HG03095 (cell line): ENCODE results near the gene THAP11.

Experiments
- ATAC-seq: cut with Tn5 transposase; IDR thresholded peaks from one replicate; pipeline ENCODE4 v1.9.1; 2021; ENCODE audit warnings: moderate library complexity; ENCODE audit not compliant: unreplicated experiment

THAP11 gene

DNA sequence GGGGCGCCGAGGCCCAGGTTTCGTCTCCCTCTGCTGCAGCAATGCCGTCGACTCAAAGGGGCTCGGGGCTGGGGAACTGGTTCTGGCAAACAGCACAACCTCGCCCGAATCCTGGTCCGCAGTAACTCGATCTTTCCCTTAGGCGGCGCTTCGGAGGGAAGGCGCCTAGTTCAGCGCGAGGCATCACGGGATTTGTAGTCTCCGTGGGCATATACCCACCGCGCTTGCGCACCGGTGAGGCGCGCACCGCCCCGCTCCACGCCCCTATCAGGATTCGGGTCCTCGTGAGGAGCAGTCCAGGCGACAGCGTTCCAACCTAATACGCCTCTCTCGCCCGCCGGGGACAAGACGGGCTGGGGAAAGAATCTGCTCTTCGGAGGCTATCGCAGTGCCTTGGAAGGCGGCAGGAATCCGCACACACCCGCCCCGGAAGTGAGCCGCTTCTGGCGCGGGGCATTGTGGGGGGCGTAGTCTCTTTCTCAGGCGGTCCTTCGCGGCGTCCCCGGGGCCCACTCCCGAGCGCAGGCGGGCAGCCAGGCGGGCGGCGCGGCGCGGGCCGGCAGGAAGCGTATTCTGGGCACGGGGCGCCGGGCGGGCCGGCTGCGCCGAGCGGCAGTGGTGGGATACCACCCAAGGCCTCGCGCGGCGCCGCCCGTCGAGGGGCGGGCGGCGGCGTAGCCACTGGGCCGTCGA is at the start of gene THAP11:
Gene THAP11 (plus strand): TSS at position 505 of the 693 bp plus-strand sequence. CDS start 235 bp downstream, outside the sequence.
- peak; percentile 40 for ATAC-seq

DNA sequence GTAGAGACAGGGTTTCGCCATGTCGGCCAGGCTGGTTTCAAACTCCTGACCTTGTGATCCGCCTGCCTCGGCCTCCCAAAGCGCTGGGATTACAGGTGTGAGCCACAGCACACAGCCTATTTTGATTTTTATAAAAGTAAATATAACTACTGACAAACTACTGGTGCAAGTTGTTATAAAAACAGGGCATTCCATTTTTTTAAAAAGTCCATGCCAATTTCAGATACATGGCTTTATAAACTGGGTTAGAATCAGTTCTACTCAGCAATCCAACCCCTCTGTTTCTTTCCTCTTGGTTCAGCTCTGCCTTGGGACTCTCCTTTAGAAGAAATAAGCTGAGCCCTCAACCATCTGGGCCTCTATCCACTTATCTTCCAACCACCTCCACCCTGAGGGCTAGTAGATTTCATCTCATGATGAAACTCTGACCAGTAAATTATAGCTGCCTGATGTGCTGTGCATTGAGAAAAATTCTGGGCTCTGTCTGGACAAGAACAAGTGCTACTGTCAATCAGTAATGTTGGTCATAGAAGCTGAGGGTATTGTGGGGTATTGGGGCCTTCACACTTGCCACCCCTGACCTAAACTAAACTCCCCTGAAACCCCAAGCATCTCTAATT is 45.9 kb upstream of the THAP11 start:
- ATAC-seq, result no peak

DNA sequence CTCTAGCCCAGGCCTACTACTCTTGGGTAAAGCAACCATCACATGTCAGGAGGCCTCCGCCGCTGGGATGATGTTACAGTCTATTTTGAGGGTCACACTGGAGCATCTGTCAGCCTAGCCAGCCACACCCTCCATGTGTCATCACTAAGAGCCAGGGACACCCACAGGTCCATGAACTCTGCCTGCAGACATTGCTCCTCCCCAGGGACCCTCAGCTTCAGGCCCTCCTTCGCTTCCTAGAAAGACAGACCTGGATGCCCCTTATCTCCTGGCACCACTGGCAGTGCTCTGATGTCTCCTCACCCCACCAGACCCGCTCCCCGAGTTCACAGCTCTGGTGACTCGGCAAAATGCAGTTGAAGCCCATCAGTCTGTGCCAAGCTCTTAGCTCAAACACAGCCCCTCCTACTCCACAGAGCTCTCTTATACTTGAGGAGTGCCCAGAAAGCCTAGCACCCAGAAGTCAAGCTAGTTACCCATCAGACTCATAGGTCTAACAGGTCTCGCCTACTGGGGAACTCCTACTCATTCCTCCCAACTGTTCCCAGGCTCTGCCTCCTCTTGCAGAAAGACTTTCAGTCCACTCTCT is 41.7 kb upstream of the THAP11 start:
- no peak for ATAC-seq

DNA sequence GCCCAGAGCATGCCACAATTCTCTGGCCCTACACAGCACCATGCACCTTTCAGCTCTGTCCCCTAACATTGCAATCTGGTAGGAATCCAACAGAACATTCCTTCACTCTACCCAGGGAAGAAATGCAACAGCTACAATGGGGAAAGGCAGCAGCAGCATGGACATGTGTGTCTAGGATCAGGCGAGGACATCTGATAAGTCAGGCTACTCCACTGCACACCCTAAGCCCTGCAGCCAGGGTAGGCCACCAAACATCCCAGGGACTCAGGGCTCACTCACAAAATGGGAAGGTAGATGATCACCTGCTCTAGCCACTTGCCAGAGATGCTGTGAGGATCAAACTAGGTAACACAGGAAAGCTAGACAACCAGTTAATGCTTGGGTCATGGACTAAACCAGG is 40.9 kb upstream of the THAP11 start:
- ATAC-seq, result no peak

DNA sequence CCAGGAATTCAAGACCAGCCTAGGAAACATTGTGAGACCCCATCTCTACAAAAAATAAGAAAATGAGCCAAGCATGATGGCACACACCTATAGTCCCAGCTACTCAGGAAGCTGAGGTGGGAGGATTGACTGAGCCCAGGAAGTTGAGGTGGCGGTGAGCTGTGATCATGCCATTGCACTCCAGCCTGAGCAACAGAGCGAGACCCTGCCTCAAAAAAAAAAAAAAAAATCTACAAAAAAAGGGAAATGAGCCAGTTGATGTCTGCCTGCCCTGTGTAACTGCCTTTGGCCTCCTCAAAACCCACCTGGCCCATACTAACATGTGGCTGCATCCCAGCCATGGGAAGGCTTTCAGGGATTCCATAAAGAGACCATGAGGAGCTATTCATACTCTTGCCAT is 40.2 kb upstream of the THAP11 start:
- ATAC-seq, result no peak

GRCh38 chr16:67803894-67804293 is 38.2 kb upstream of the THAP11 start:
- ATAC-seq, result no peak

DNA sequence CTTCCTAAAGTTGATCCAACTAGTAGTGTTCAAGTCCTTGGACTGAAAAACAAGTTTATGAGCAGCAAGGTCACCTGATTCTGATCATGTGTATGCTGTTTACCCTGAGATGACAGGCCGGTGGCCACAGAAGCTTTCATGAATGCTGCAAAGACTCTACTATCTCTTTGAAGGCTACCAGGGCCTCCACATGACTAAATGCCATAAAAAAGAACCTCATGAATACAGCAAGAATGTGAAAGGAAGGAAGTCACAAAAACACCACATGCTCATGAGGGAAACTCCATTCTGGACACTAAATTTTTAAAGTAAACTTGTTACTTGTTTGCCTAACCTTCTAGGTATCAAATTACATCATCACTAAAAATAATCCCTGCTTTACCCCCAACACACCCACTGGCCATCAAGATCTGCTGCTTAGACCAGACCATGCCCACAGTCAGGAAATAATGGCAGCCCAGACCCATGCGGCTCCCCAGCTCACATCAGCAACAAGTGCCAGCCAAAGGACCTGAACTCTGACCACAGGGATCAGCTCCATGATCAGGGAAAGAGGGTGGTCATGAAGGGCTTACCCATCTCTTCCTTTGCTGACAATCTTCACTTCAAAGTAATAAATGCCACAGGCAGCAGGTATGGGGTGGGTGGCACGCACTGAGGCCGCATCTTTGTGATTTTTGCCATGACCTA is 37.1 kb upstream of the THAP11 start:
- no peak for ATAC-seq

DNA sequence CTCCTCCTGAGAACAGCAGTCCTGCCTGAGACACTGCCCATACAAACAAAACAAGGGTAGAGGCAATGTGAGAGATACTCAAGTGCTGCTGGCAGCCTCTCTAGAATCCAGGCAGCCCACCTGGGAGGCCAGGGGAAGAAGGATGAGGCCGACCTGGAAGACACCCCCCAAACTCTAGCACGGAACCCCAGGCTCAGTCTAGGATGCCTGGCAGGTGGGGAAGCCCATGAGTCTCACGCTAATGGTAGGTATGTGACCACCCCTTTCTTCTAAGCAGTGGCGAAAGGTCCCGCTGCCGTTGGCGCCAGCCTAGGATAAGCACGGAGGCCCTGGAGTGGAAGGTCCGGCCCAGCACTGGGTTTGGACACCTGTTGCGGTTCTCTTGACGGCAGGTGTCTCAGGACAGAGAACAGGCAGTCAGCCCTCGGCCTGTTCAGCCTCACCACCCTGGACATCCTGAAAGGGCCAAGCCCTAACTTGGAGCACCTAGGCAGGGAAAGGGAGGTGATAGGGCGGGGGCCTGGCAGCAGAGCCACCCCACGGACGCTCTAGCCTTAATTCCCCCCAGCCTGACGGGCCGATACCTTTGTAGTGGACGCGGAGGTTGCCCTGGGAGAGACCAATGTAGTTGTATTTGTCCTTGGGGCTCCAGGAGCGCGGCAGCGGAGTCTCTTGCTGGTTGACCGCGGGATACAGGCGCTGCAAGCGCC is 36.2 kb upstream of the THAP11 start:
- ATAC-seq, result no peak

GRCh38 chr16:67806428-67807147 is 35.5 kb upstream of the THAP11 start, which contains the start of the genes RANBP10 and TSNAXIP1:
TSS of gene RANBP10 (minus strand) at chr16:67806560. CDS start at chr16:67806536, 24 bp downstream.
TSS of gene TSNAXIP1 (plus strand) at chr16:67806889. CDS start at chr16:67807150, 261 bp downstream.
- ATAC-seq, result peak; percentile 86

DNA sequence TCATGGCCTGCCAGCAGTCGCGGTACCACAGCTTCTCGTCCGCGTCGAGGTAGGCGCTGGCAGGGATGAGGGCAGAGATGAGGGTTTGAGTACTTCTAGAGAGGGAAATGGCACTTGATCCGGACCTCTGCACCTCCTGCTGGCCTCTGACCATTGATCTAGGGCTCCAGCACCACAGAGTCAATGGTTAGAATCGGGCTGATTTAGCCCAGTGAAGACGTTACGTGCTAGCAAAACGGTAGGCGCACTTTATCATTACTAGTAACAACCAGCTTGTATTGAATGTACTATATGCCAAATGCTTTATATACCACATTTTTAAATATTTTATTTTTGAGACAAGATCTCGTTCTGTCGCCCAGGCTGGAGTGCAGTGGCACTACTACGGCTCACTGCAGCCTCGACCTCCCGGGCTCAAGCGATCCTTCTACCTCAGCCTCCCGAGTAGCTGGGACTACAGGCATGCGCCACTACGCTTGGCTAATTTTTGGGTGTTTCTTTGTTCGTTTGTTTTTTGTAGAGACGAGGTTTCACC is 34.9 kb upstream of the THAP11 start:
- ATAC-seq, result peak; percentile 3

GRCh38 chr16:67811899-67812298 is 30.2 kb upstream of the THAP11 start:
- no peak for ATAC-seq

GRCh38 chr16:67814567-67814966 is 27.6 kb upstream of the THAP11 start:
- ATAC-seq, result no peak

DNA sequence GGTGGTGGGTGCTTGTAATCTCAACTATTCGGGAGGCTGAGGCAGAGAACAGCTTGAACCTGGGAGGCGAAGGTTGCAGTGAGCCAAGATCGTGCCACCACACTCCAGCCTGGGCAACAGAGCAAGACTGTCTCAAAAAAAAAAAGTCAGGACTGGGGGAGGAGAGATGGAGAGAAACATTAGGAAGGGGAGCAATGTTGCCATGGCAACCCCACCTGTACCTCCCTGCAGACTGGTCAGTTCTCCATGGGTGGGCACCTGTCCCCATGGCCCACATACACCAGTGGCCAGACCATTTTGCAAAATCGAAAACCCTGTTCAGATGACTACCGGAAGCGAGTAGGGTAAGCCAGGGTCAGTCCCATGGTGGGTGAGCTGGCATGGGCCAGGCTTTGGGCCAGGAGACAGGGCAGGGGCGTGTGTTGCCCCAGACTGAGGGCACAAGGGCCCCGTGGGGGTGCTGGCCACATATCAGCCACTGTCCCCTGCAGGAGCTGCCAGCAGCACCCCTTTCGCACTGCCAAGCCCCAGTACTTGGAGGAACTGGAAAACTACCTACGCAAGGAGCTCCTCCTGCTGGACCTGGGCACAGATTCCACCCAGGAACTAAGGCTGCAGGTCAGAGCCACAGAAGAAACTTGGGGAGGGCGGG is 21.4 kb upstream of the THAP11 start:
- ATAC-seq, result no peak

DNA sequence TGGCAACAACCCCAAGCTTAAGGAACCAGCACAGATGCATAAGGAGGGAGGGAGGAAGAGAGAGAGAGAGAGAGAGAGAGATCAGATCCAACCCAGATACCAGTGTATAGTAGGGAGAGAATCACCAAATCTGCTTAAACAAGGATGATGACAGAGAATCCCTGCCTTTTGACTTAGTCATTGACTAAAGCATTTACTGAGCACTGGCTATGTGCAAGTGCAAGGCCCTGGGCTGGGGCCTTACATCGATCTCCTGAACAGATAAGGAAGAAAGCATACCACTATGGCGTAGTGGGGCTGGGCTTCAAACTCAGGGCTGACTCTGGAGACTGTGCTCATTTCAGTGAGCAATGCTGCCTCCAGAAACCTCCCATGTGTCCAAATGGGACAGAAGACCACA is 19.6 kb upstream of the THAP11 start:
- ATAC-seq, result no peak

- ATAC-seq, result no peak
These were observed 17.0 kb upstream of the THAP11 start for GRCh38 chr16:67825119-67825518.

- ATAC-seq, result no peak
These were observed 16.2 kb upstream of the THAP11 start for GRCh38 chr16:67825906-67826305.

DNA sequence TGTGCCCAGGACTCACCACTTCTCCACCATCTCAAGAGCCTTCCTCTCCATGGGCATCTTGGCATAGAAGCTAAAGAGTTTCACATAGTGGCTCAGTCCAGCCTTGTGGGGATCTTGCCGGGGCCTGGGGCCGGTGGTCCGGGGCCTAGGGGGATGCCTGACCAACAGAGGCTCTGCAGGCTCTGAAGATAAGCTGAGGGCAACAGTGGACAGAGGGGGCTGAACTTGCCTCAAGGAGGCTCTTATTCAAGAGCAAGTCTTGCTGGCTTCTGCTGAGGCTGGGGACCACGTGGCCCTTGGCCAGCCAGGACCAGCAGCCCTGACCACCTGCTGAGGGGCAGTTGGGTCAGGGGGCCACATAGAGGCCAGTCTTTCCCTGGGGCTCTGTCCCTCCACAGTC is 13.5 kb upstream of the THAP11 start:
- ATAC-seq, result no peak

GRCh38 chr16:67833030-67833414 is 9.1 kb upstream of the THAP11 start:
- ATAC-seq, result no peak

- ATAC-seq, result peak; percentile 98
These were observed 8.5 kb upstream of the THAP11 start for GRCh38 chr16:67833415-67834241.
